Neural progenitor cell (in vitro differentiated cells): Measurements from ENCODE around the gene CYTH1. TPM values are rescaled to one million over a fixed set of nuclear protein-coding genes. Genes with fewer than 3 reads are reported as not detected.

ENCODE experiments used
- DNase-seq: peaks from one replicate; pipeline ENCODE4 v3.0.0-alpha.2; 2016; ENCODE audit warnings: low spot score
- H2AFZ ChIP-seq: fragments of 200-600 bp; sonication (generic); replicated peaks from 2 replicates; pipeline ENCODE4 v1.6.1; 2016; ENCODE audit warnings: antibody characterized with exemption
- H3F3A ChIP-seq: fragments of 200-600 bp; sonication (generic); 2 replicates; pipeline ENCODE4 v1.6.1; 2016; ENCODE audit warnings: antibody characterized with exemption, low read depth
- H3K27ac ChIP-seq: fragments of 200-600 bp; sonication (generic); 2 replicates; pipeline ENCODE4 v1.5.1; 2016; ENCODE audit warnings: mild to moderate bottlenecking
- H3K27me3 ChIP-seq: fragments of 200-600 bp; sonication (generic); 2 replicates; pipeline ENCODE4 v1.6.1; 2016; ENCODE audit warnings: mild to moderate bottlenecking, moderate library complexity
- H3K36me3 ChIP-seq: fragments of 200-600 bp; sonication (generic); 2 replicates; pipeline ENCODE4 v1.5.1; 2016
- H3K4me1 ChIP-seq: fragments of 200-600 bp; sonication (generic); 2 replicates; pipeline ENCODE4 v1.6.1; 2016; ENCODE audit warnings: mixed run types
- H3K4me2 ChIP-seq: fragments of 200-600 bp; sonication (generic); 2 replicates; pipeline ENCODE4 v1.6.1; 2016
- H3K4me3 ChIP-seq: fragments of 200-600 bp; sonication (generic); 2 replicates; pipeline ENCODE4 v1.5.1; 2016
- H3K79me2 ChIP-seq: fragments of 200-600 bp; sonication (generic); 2 replicates; pipeline ENCODE4 v1.6.1; 2016; ENCODE audit warnings: low read depth
- H3K9ac ChIP-seq: fragments of 200-600 bp; sonication (generic); 2 replicates; pipeline ENCODE4 v1.6.1; 2016
- H3K9me3 ChIP-seq: fragments of 200-600 bp; sonication (generic); 2 replicates; pipeline ENCODE4 v1.5.1; 2016; ENCODE audit warnings: low read depth
- H4K20me1 ChIP-seq: fragments of 200-600 bp; sonication (generic); 2 replicates; pipeline ENCODE4 v1.6.1; 2016; ENCODE audit warnings: low read depth
- H3K27ac Mint-ChIP-seq: 3 replicates; pipeline ENCODE4 v1.8.0; 2021; ENCODE audit warnings: mixed read lengths
- H3K27me3 Mint-ChIP-seq: 2 replicates; pipeline ENCODE4 v1.8.0; 2022; ENCODE audit warnings: low read depth, mild to moderate bottlenecking, inconsistent platforms, moderate library complexity, mixed read lengths; ENCODE audit not compliant: insufficient read depth
- H3K36me3 Mint-ChIP-seq: 3 replicates; pipeline ENCODE4 v1.8.0; 2021; ENCODE audit warnings: mixed read lengths
- H3K4me1 Mint-ChIP-seq: 3 replicates; pipeline ENCODE4 v1.8.0; 2021; ENCODE audit warnings: mixed read lengths
- H3K4me3 Mint-ChIP-seq: 3 replicates; pipeline ENCODE4 v1.8.0; 2021; ENCODE audit warnings: mild to moderate bottlenecking, moderate library complexity, mixed read lengths
- H3K9me3 Mint-ChIP-seq: 3 replicates; pipeline ENCODE4 v1.8.0; 2020; ENCODE audit warnings: mixed read lengths
- CTCF ChIP-seq: fragments of 200-600 bp; sonication (generic); IDR thresholded peaks from 2 replicates; pipeline ENCODE4 v1.5.1; 2017; ENCODE audit warnings: antibody characterized with exemption, mild to moderate bottlenecking
- EZH2 ChIP-seq: fragments of 200-600 bp; sonication (generic); IDR thresholded peaks from 2 replicates; pipeline ENCODE4 v1.6.1; 2017; ENCODE audit warnings: antibody characterized with exemption, mild to moderate bottlenecking, moderate library complexity
- EZH2phosphoT487 ChIP-seq: fragments of 200-600 bp; sonication (generic); IDR thresholded peaks from 2 replicates; pipeline ENCODE4 v1.6.1; 2017; ENCODE audit warnings: antibody characterized with exemption
- total RNA-seq: library from RNA; depleted of rRNA; stranded (reverse); fragments of >200 nt; gene quantifications from 2 replicates; pipeline ENCODE4 v1.2.3, GENCODE V29; 2015; ENCODE audit warnings: low replicate concordance

Gene CYTH1
- total RNA-seq, 1 donor from 2014 or later, result 14.8 TPM

- no peak overlapping the region for H3K4me2 ChIP-seq
- peaks cover 13% of the 10 kb centered on the region for H3K4me1 Mint-ChIP-seq
- no peak for TF ChIP-seq CTCF
- TF ChIP-seq EZH2phosphoT487, result no peak
- no peak for TF ChIP-seq EZH2
- no peaks in the 10 kb centered on the region for H3K27me3 ChIP-seq
- H2AFZ ChIP-seq, result no peak overlapping the region
- H3K27ac Mint-ChIP-seq, result no peak overlapping the region
- no peaks in the 10 kb centered on the region for H3K9me3 Mint-ChIP-seq
- H4K20me1 ChIP-seq, result peaks cover 3% of the 10 kb centered on the region
- no peak overlapping the region for H3K4me3 ChIP-seq
- H3K9me3 ChIP-seq, result no peaks in the 10 kb centered on the region
- no peaks in the 10 kb centered on the region for H3K27me3 Mint-ChIP-seq
- H3K27ac ChIP-seq, result no peak overlapping the region
- no peak for DNase-seq
- no peaks in the 10 kb centered on the region for H3F3A ChIP-seq
- no peak overlapping the region for H3K4me3 Mint-ChIP-seq
- H3K36me3 Mint-ChIP-seq, result no peaks in the 10 kb centered on the region
- no peak overlapping the region for H3K9ac ChIP-seq
- H3K79me2 ChIP-seq, result no peaks in the 10 kb centered on the region
- no peaks in the 10 kb centered on the region for H3K36me3 ChIP-seq
- H3K4me1 ChIP-seq, result no peaks in the 10 kb centered on the region
Measured at GRCh38 chr17:78738698-78739097, 43.4 kb downstream of the CYTH1 start.

- DNase-seq, result no peak
- H3K9ac ChIP-seq, result no peak overlapping the region
- H3K4me3 ChIP-seq, result no peak overlapping the region
- peaks cover 8% of the 10 kb centered on the region for H4K20me1 ChIP-seq
- no peaks in the 10 kb centered on the region for H3K36me3 ChIP-seq
- H3K4me1 ChIP-seq, result peaks cover 1% of the 10 kb centered on the region
- Mint-ChIP-seq H3K27ac (no peak overlapping the region), H3K27me3 (no peaks in the 10 kb centered on the region), H3K4me1 (peaks cover 17% of the 10 kb centered on the region), H3K36me3 (no peaks in the 10 kb centered on the region), H3K9me3 (no peaks in the 10 kb centered on the region), H3K4me3 (no peak overlapping the region)
- no peak overlapping the region for H3K27ac ChIP-seq
- H3K4me2 ChIP-seq, result no peak overlapping the region
- no peaks in the 10 kb centered on the region for H3K27me3 ChIP-seq
- no peaks in the 10 kb centered on the region for H3K79me2 ChIP-seq
- H2AFZ ChIP-seq, result no peak overlapping the region
- no peaks in the 10 kb centered on the region for H3F3A ChIP-seq
- TF ChIP-seq EZH2phosphoT487 (no peak), CTCF (no peak), EZH2 (no peak)
- no peaks in the 10 kb centered on the region for H3K9me3 ChIP-seq
Measured at GRCh38 chr17:78738278-78738677, 43.8 kb downstream of the CYTH1 start.

- H3K9me3 ChIP-seq, result no peaks in the 10 kb centered on the region
- Mint-ChIP-seq H3K4me1 (peaks cover 22% of the 10 kb centered on the region), H3K27ac (no peak overlapping the region), H3K4me3 (no peak overlapping the region), H3K27me3 (no peaks in the 10 kb centered on the region), H3K36me3 (no peaks in the 10 kb centered on the region), H3K9me3 (no peaks in the 10 kb centered on the region)
- no peak overlapping the region for H3K9ac ChIP-seq
- H2AFZ ChIP-seq, result no peak overlapping the region
- no peaks in the 10 kb centered on the region for H3F3A ChIP-seq
- H3K4me2 ChIP-seq, result no peak overlapping the region
- no peak overlapping the region for H3K4me3 ChIP-seq
- no peak for DNase-seq
- H3K27me3 ChIP-seq, result no peaks in the 10 kb centered on the region
- H3K4me1 ChIP-seq, result peaks cover 4% of the 10 kb centered on the region
- H3K36me3 ChIP-seq, result no peaks in the 10 kb centered on the region
- H3K79me2 ChIP-seq, result no peaks in the 10 kb centered on the region
- no peak overlapping the region for H3K27ac ChIP-seq
- TF ChIP-seq CTCF (no peak), EZH2 (no peak), EZH2phosphoT487 (no peak)
- peaks cover 13% of the 10 kb centered on the region for H4K20me1 ChIP-seq
Measured at GRCh38 chr17:78737332-78737731, 44.7 kb downstream of the CYTH1 start.
